Activated naive CD4-positive, alpha-beta T cell treated with Interleukin-2 at 50 U/mL for 16 hours (primary cell): ENCODE results near the gene TMEM212.
"Not testable (repeated sequence)": the region's sequence is repeated elsewhere in the genome, so short reads cannot be mapped to it uniquely, and the experiment has no call there.

Experiments used
- DNase-seq: peaks from one replicate; pipeline ENCODE4 v3.0.0-alpha.2; 2020

Gene TMEM212

DNA sequence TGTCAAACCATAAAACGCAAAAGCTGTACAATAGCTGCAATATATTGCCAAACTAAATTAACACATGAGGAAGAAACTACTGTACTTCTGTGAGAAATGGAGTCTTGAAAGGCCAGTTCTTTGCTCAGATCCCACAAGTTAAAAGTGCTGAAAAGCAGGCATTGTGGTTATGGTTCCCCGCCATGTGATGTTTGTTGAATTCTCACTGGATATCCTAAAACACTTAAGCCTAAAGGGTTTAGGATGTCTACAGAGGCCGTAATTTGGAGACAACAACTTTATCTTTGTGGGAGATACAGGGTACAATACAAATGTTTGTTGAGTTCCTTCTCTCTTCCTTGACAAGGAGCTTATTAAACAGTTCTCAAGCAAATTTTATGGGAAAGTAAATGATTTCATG lies 53.2 kb downstream of the TMEM212 start:
- DNase-seq: no peak

- DNase-seq: no peak
These were observed 55.0 kb downstream of the TMEM212 start for GRCh38 chr3:171898192-171898591.

DNA sequence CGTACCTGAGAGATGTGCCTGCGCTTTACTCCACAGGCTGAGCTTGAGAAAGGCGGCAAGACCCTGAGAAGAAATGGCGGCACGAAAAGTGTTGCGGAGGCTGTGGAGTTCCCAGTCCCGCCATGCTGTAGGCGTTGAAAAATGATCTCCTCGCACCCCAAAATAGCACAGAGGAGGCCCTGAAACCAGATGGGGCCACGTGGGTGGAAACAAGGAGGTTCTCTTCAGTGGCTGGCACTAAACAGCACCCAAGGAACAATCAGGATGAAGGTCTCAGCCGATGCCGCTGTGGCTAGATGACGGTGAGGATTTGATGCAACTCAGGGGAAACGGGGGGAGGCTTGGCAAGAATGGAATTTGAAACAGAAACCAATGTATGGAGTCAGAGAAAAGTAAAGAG lies 57.3 kb downstream of the TMEM212 start:
- no peak for DNase-seq

GRCh38 chr3:171901615-171902312 lies 58.6 kb downstream of the TMEM212 start:
- DNase-seq: no peak

GRCh38 chr3:171904829-171905228 lies 61.7 kb downstream of the TMEM212 start:
- DNase-seq: no peak

DNA sequence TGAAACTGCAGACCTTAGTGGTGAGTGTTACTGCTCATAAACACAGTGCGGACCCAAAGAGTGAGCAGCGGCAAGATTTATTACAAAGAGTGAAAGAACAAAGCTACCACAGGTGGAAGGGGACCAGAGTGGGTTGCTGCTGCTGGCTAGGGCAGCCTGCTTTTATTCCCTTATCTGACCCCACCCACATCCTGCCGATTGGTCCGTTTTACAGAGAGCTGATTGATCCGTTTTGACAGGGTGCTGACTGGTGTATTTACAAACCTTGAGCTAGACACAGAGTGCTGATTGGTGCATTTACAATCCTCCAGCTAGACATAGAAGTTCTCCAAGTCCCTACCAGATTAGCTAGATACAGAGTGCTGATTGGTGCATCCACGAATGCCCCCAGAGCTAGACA lies 63.4 kb downstream of the TMEM212 start:
- DNase-seq: not testable (repeated sequence)

DNA sequence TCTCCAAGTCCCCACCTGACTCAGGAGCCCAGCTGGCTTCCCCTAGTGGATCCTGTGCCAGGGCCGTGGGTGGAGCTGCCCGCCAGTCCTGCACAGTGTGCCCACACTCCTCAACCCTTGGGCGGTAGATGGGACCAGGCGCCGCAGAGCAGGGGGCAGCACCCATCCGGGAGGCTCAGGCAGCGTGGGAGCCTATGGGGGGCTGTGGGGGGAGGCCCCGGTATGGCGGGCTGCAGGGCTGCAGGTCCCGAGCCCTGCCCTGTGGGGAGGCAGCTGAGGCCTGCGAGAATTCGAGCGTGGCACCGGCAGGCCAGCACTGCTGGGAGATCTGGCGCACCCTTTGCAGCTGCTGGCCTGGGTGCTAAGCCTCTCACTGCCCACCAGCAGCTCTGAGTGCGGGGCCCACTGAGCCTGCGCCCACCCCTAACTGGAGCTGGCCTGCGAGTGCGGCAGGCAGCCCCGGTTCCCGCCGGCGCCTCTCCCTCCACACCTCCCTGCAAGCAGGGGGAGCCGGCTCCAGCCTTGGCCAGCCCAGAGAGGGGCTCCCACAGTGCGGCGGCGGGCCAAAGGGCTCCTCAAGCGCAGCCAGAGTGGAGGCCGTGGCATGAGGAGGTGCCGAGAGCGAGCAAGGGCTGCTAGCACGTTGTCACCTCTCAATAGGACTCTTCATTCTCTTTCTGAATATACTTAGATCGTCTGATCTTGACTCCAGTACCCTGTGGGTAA lies 64.0 kb downstream of the TMEM212 start:
- no peak for DNase-seq

GRCh38 chr3:171907761-171908160 lies 64.6 kb downstream of the TMEM212 start:
- DNase-seq: no peak

DNA sequence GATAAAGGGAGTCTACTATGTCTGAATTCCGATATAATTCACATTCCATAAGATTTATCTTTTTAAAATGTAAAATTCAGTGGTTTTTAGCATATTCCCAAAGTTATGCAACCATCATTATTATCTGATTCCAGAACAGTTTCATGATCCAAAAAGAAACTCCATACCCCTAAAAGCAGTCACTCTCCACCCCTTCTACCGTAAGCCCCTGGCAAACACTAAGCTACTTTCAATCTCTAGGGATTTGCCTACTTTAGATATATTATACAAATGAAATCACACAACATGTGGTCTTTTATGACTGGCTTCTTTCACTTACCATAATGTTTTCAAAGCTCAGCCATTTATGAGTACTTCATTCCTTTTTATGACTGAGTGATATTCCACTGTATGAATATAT lies 65.6 kb downstream of the TMEM212 start:
- no peak for DNase-seq
